Natural killer cell (primary cell): ENCODE data around the gene FGF12. TPM values are rescaled to one million over a fixed set of nuclear protein-coding genes. Genes with fewer than 3 reads are reported as not detected.

Experiments used
- ATAC-seq, 3 donors: fragments of 150-1000 bp in 2 of 3; fragments of 200-7000 bp in 1 of 3; cut with Tn5 transposase; 1 replicate in 1 of 3; 2 replicates in 2 of 3; pipeline ENCODE4 v1.10.0; 2021; ENCODE audit warnings: mild to moderate bottlenecking in 2 of 3, moderate library complexity in 2 of 3
- DNase-seq, 2 donors: peaks; one replicate each; pipeline versions ENCODE4 v3.0.0 to v3.0.0-alpha.2; 2013 to 2021; ENCODE audit warnings: mixed read lengths in 1 of 2
- H3K27ac ChIP-seq: one replicate; pipeline ENCODE4 v1.5.1; 2013; ENCODE audit warnings: mild to moderate bottlenecking, low read length
- H3K27me3 ChIP-seq: one replicate; pipeline ENCODE4 v1.6.1; 2013; ENCODE audit warnings: low read length; ENCODE audit not compliant: control insufficient read depth, insufficient read depth
- H3K36me3 ChIP-seq: one replicate; pipeline ENCODE4 v1.6.1; 2013; ENCODE audit warnings: low read length; ENCODE audit not compliant: control insufficient read depth, insufficient read depth
- H3K4me1 ChIP-seq: one replicate; pipeline ENCODE4 v1.6.1; 2013; ENCODE audit warnings: low read length; ENCODE audit not compliant: control insufficient read depth, insufficient read depth
- H3K4me3 ChIP-seq: one replicate; pipeline ENCODE4 v1.5.1; 2013; ENCODE audit warnings: low read length
- H3K9me3 ChIP-seq: one replicate; pipeline ENCODE4 v1.6.1; 2013; ENCODE audit warnings: low read length; ENCODE audit not compliant: control insufficient read depth, insufficient read depth
- H3K27ac Mint-ChIP-seq, 2 donors: one replicate each; pipeline ENCODE4 v1.8.0; 2022; ENCODE audit warnings: mild to moderate bottlenecking in 2 of 2, mixed read lengths in 2 of 2, moderate library complexity in 1 of 2
- H3K27me3 Mint-ChIP-seq, 2 donors: one replicate each; pipeline ENCODE4 v1.8.0; 2022; ENCODE audit warnings: low read depth in 2 of 2, mixed read lengths in 2 of 2
- H3K36me3 Mint-ChIP-seq: one replicate; pipeline ENCODE4 v1.8.0; 2022; ENCODE audit warnings: mixed read lengths
- H3K4me1 Mint-ChIP-seq, 2 donors: one replicate each; pipeline ENCODE4 v1.8.0; 2022; ENCODE audit warnings: mixed read lengths in 2 of 2
- H3K4me3 Mint-ChIP-seq: one replicate; pipeline ENCODE4 v1.8.0; 2022; ENCODE audit warnings: mild to moderate bottlenecking, moderate library complexity, mixed read lengths
- H3K9me3 Mint-ChIP-seq, 2 donors: one replicate each; pipeline ENCODE4 v1.8.0; 2022; ENCODE audit warnings: mixed read lengths in 2 of 2
- WGBS: methylation state at CpG from one replicate; pipeline ENCODE4 v1.1.7; 2013; ENCODE audit warnings: missing lambda C conversion rate; ENCODE audit not compliant: insufficient coverage; 5-methylcytosine and 5-hydroxymethylcytosine counted together
- intact Hi-C: fragments of 100-400 bp; cut with micrococcal nuclease; formaldehyde crosslinking; loops from one replicate; pipeline ENCODE4 v1.14.2; 2022
- total RNA-seq, 4 donors: library from RNA; stranded (reverse); fragments of 120-200 nt in 1 of 4; gene quantifications; one replicate each; pipeline versions ENCODE4 v1.2.3 to v1.2.4, GENCODE V29; 2013 to 2022
- TF ChIP-seq, protein P1 (sequence below): fragments of 200-600 bp; IDR thresholded peaks from one replicate; pipeline ENCODE4 v1.8.0; 2022; ENCODE audit warnings: antibody characterized with exemption

The FGF12 gene
- total RNA-seq, 3 donors from 2014 or later (not counting 1 experiment from before 2014, with no cell fraction given), result not detected

DNA sequence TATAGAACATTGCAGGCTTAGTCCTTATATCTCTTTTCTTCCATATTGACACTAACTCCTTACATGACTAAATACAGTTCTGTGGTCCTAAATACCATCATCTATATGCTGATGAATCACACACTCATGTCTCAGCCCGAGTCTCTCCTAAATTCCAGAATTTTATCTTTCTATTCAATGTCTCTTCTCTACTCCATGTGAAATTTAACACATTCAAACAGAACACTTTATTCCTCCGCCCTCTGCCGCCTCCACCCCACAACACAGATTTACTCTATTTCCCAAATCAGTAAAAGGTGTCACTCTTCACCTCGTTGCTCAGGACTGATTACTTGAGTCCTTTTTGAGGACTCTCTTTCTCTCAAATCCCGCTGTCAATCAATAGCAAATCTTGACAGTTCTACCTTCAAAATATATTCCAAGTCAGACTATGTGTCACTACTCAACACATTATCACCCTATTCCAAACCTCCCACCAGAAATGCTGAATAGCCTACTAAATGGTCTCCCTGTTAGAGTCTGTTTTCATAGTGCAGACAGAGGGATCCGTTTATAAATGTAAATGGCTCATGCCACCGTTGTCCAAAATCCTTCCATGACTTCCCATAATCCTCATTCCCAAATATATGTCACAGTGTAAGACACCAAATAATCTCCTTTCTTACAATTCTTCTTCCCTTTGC, 230.3 kb downstream of the FGF12 start:
- Histone ChIP-seq H3K27me3 (no peaks in the 10 kb centered on the region), H3K4me1 (no peaks in the 10 kb centered on the region), H3K9me3 (no peaks in the 10 kb centered on the region), H3K27ac (no peak overlapping the region), H3K36me3 (no peaks in the 10 kb centered on the region), H3K4me3 (no peak overlapping the region)
- Mint-ChIP-seq H3K27ac (no peak overlapping the region), H3K9me3 (peaks cover 0 to 2% of the 10 kb centered on the region in 2 donors), H3K4me1 (no peaks in the 10 kb centered on the region), H3K4me3 (no peak overlapping the region), H3K27me3 (no peaks in the 10 kb centered on the region), H3K36me3 (no peaks in the 10 kb centered on the region)
- TF ChIP-seq, protein P1, sequence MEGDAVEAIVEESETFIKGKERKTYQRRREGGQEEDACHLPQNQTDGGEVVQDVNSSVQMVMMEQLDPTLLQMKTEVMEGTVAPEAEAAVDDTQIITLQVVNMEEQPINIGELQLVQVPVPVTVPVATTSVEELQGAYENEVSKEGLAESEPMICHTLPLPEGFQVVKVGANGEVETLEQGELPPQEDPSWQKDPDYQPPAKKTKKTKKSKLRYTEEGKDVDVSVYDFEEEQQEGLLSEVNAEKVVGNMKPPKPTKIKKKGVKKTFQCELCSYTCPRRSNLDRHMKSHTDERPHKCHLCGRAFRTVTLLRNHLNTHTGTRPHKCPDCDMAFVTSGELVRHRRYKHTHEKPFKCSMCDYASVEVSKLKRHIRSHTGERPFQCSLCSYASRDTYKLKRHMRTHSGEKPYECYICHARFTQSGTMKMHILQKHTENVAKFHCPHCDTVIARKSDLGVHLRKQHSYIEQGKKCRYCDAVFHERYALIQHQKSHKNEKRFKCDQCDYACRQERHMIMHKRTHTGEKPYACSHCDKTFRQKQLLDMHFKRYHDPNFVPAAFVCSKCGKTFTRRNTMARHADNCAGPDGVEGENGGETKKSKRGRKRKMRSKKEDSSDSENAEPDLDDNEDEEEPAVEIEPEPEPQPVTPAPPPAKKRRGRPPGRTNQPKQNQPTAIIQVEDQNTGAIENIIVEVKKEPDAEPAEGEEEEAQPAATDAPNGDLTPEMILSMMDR, result no peak
- intact Hi-C loops, result no loop called here
- WGBS, result 73% methylated on average over 7 of the region's 7 CpGs
- no peak for DNase-seq
- no peak for ATAC-seq

DNA sequence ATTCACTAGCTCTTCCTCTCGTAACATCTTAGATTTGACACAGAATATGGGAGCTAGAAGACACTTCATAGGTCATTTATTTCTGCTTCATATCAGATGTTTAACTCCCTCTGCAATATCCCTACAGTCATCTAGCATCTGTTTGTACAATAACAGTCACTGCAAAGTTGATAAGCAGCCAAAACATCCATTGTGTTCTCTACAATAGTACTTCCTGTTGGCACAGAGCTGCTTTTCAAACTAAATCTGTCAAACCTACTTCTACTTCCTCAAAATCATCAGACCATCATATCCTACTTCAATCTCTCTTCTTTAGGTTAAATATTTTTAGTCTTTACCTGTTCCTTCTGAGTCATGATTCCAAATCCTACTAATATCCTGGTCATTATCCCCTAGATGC, 233.2 kb downstream of the FGF12 start:
- Mint-ChIP-seq H3K4me1 (no peaks in the 10 kb centered on the region), H3K4me3 (no peak overlapping the region), H3K27me3 (no peaks in the 10 kb centered on the region), H3K9me3 (no peaks in the 10 kb centered on the region), H3K27ac (no peak overlapping the region), H3K36me3 (no peaks in the 10 kb centered on the region)
- TF ChIP-seq, protein P1, result no peak
- H3K27me3 ChIP-seq, result no peaks in the 10 kb centered on the region
- 19% methylated on average over 1 of the region's 1 CpG for WGBS
- H3K9me3 ChIP-seq, result no peaks in the 10 kb centered on the region
- no peaks in the 10 kb centered on the region for H3K36me3 ChIP-seq
- no peaks in the 10 kb centered on the region for H3K4me1 ChIP-seq
- intact Hi-C loops, result no loop called here
- H3K27ac ChIP-seq, result no peak overlapping the region
- no peak for DNase-seq
- ATAC-seq, result no peak
- no peak overlapping the region for H3K4me3 ChIP-seq

DNA sequence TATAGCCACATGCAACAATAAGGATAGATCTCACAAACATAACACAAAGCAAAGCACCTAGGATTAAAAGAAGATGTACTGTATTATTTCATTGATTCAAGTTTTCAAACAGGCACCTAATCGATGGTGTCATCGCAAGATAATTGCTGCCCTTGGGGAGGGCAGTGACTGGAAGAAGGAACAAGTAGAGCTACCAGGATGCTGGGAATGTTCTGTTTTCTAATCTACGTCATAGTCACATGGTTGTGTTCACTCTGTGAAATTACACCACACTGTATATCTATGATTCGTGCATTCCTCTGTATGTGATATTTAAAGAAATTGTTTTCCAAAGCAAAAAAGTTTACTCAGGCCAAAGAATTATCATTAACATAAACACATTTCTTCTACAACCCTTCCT, 236.6 kb downstream of the FGF12 start:
- DNase-seq (no peak), ATAC-seq (no peak)
- no peaks in the 10 kb centered on the region for H3K9me3 Mint-ChIP-seq
- no peaks in the 10 kb centered on the region for H3K36me3 ChIP-seq
- H3K27me3 ChIP-seq, result no peaks in the 10 kb centered on the region
- no peaks in the 10 kb centered on the region for H3K9me3 ChIP-seq
- H3K4me1 Mint-ChIP-seq, result no peaks in the 10 kb centered on the region
- WGBS, result 100% methylated on average over 2 of the region's 4 CpGs
- H3K27me3 Mint-ChIP-seq, result no peaks in the 10 kb centered on the region
- H3K27ac Mint-ChIP-seq, result no peak overlapping the region
- TF ChIP-seq, protein P1, result no peak
- intact Hi-C loops, result no loop called here
- no peak overlapping the region for H3K4me3 Mint-ChIP-seq
- H3K4me3 ChIP-seq, result no peak overlapping the region
- H3K36me3 Mint-ChIP-seq, result no peaks in the 10 kb centered on the region
- no peak overlapping the region for H3K27ac ChIP-seq
- H3K4me1 ChIP-seq, result no peaks in the 10 kb centered on the region

DNA sequence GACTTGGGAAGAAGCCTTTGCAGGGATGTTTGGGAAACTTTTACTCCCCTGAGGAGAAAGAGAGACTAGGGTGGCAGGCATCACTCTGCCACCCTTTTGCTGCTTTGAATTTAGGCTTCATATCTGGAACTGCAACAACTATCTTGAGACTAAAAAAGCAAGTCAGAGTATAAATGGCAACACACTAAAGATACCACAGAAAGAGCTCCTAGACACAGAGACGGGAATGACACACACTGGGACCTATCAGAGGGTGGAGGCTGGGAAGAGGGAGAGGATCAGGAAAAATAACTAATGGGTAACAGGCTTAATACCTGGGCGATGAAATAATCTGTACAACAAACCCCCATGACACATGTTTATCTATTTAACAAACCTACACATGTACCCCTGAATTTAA, 237.8 kb downstream of the FGF12 start:
- no CpG with 5 or more reads among the region's 2 CpGs for WGBS
- DNase-seq (no peak), ATAC-seq (no peak)
- intact Hi-C loops, result no loop called here
- TF ChIP-seq, protein P1, result no peak
- no peak overlapping the region for H3K4me3 Mint-ChIP-seq
- no peaks in the 10 kb centered on the region for H3K4me1 Mint-ChIP-seq
- Histone ChIP-seq H3K9me3 (no peaks in the 10 kb centered on the region), H3K4me1 (no peaks in the 10 kb centered on the region), H3K27me3 (no peaks in the 10 kb centered on the region), H3K27ac (no peak overlapping the region), H3K4me3 (no peak overlapping the region), H3K36me3 (no peaks in the 10 kb centered on the region)
- no peaks in the 10 kb centered on the region for H3K36me3 Mint-ChIP-seq
- H3K27me3 Mint-ChIP-seq, result no peaks in the 10 kb centered on the region
- H3K27ac Mint-ChIP-seq, result no peak overlapping the region
- no peaks in the 10 kb centered on the region for H3K9me3 Mint-ChIP-seq
